Central memory CD8-positive, alpha-beta T cell (primary cell): ENCODE data around the gene NUP58.
"Not testable (repeated sequence)": the region's sequence is repeated elsewhere in the genome, so short reads cannot be mapped to it uniquely, and the experiment has no call there.

Experiments
- ATAC-seq: fragments of 150-1000 bp; cut with Tn5 transposase; replicated peaks from 2 replicates; pipeline ENCODE4 v1.10.0; 2022; ENCODE audit warnings: mild to moderate bottlenecking, moderate FRiP score, moderate number of reproducible peaks; ENCODE audit not compliant: poor library complexity, severe bottlenecking; ENCODE audit errors: extremely low read depth
- DNase-seq, 2 donors: peaks; one replicate each; pipeline ENCODE4 v3.0.0; 2021; ENCODE audit warnings: low spot score in 2 of 2
- H3K27ac Mint-ChIP-seq: one replicate; pipeline ENCODE4 v1.8.0; 2022; ENCODE audit warnings: low read depth, mild to moderate bottlenecking, moderate library complexity, mixed read lengths
- H3K27me3 Mint-ChIP-seq: one replicate; pipeline ENCODE4 v1.8.0; 2022; ENCODE audit warnings: mixed read lengths
- H3K36me3 Mint-ChIP-seq: one replicate; pipeline ENCODE4 v1.8.0; 2022; ENCODE audit warnings: mild to moderate bottlenecking, moderate library complexity, mixed read lengths; ENCODE audit not compliant: insufficient read depth
- H3K4me1 Mint-ChIP-seq: one replicate; pipeline ENCODE4 v1.8.0; 2022; ENCODE audit warnings: mixed read lengths
- H3K4me3 Mint-ChIP-seq: one replicate; pipeline ENCODE4 v1.8.0; 2022; ENCODE audit warnings: mild to moderate bottlenecking, moderate library complexity, mixed read lengths
- H3K9me3 Mint-ChIP-seq: one replicate; pipeline ENCODE4 v1.8.0; 2022; ENCODE audit warnings: mixed read lengths

The NUP58 gene

GRCh38 chr13:25286308-25286968 lies 15.0 kb upstream of the NUP58 start:
- Mint-ChIP-seq H3K36me3 (peaks cover 24% of the 10 kb centered on the region), H3K27me3 (peaks cover 28% of the 10 kb centered on the region)

DNA sequence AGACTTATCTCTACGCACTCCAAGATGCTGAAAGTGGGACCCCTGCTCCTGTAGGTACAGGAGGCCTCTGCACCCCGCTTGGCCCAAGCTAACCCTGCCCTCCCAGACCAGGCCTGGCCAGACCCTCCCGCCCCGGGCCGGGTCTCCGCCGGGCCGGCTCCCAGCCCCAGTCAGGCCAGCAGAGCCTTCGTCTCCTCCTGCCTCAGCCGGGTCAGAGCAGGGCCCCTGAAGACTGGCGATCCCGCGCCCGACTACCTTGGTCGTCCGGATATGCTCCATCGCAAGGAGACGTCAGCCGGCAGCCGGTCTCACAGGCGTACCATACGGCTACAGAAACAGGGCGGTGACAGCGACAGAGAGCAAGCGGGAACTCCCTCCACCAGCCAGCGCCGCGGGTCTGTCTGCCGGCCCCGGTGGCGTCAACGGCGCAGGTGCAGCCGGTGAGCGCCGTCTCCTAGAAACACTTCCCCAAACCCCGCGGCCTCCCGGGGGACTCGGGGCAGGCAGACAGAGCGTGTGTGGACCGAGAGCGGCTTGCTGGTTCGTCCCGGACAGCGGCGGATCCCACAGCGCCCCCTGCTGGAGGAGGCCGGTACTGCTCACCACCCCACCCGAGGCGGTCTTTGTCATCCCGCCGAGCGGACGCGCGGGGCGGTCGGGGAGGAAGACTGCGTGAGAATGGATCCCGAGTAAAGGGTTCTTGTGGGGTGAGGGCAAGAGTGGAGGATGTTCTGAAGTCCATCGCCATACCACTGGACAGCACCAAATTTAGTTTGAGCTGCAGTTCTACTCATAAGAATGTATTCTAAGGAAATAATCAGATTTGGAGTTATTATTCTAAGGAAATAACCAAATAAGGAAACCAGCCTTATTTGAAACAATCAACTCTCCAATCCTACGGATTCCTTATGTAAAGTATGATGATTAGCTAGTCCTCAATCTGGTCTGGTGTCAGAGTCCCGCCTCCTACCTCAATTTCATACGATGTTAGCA lies 14.2 kb upstream of the NUP58 start, which contains the start of gene MTMR6:
Gene MTMR6, minus strand, starts transcription at position 520 of the 993 bp plus-strand sequence. Its CDS starts 241 bp downstream, at position 279.
- Mint-ChIP-seq H3K4me3 (peak within 1 kb of the TSS; percentile 89), H3K4me1 (peaks cover 33% of the 10 kb centered on the region), H3K9me3 (no peaks in the 10 kb centered on the region), H3K36me3 (peaks cover 23% of the 10 kb centered on the region), H3K27ac (peak within 1 kb of the TSS; percentile 90), H3K27me3 (peaks cover 33% of the 10 kb centered on the region)
- ATAC-seq (peak; percentile 86), DNase-seq (peak; percentile 90 to 97)

More at GRCh38 chr13:25286308-25286968, 15.0 kb upstream of the NUP58 start:
- peak overlapping the region; percentile 90 for H3K27ac Mint-ChIP-seq
- no peaks in the 10 kb centered on the region for H3K9me3 Mint-ChIP-seq
- H3K4me1 Mint-ChIP-seq, result peaks cover 41% of the 10 kb centered on the region
- DNase-seq (peak; percentile 16 to 37), ATAC-seq (peak; percentile 57)
- H3K4me3 Mint-ChIP-seq, result peak overlapping the region; percentile 89

- Mint-ChIP-seq H3K27ac (no peak overlapping the region), H3K4me1 (peaks cover 18% of the 10 kb centered on the region), H3K27me3 (peaks cover 33% of the 10 kb centered on the region), H3K9me3 (no peaks in the 10 kb centered on the region), H3K36me3 (peaks cover 19% of the 10 kb centered on the region), H3K4me3 (no peak overlapping the region)
- ATAC-seq (no peak), DNase-seq (no peak)
Measured at GRCh38 chr13:25288966-25289365, 12.5 kb upstream of the NUP58 start.

DNA sequence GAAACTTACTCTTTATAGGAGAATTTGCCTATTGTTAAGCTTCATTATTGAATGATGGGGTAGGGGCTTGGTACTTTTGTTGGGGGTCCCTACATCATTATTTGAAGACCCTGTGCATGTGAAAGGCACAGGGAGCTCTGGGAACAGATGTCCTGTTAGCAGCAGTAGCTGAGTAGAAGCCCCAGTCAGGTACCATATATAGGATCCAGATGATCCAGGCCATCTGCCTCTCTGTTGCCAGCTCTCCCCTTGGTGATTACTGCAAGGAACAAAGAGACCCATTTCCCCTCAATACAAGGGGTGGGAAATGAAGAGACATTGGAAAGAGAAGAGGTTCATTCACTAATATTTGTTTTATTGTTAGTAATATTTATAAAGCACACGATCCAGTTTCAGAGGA lies 9.7 kb upstream of the NUP58 start:
- no peak for ATAC-seq
- Mint-ChIP-seq H3K9me3 (no peaks in the 10 kb centered on the region), H3K36me3 (peaks cover 11% of the 10 kb centered on the region), H3K27me3 (peaks cover 53% of the 10 kb centered on the region), H3K4me3 (no peak overlapping the region), H3K4me1 (peaks cover under 1% of the 10 kb centered on the region), H3K27ac (no peak overlapping the region)
- no peak for DNase-seq

GRCh38 chr13:25292301-25292700 lies 9.1 kb upstream of the NUP58 start:
- Mint-ChIP-seq H3K36me3 (peaks cover 7% of the 10 kb centered on the region), H3K4me3 (no peak overlapping the region), H3K27ac (no peak overlapping the region), H3K4me1 (no peaks in the 10 kb centered on the region), H3K27me3 (peaks cover 59% of the 10 kb centered on the region), H3K9me3 (no peaks in the 10 kb centered on the region)
- DNase-seq (no peak), ATAC-seq (no peak)

GRCh38 chr13:25295228-25295627 lies 6.2 kb upstream of the NUP58 start:
- DNase-seq (no peak), ATAC-seq (no peak)
- no peaks in the 10 kb centered on the region for H3K9me3 Mint-ChIP-seq
- H3K36me3 Mint-ChIP-seq, result no peaks in the 10 kb centered on the region
- H3K4me3 Mint-ChIP-seq, result no peak overlapping the region
- H3K4me1 Mint-ChIP-seq, result no peaks in the 10 kb centered on the region
- no peak overlapping the region for H3K27ac Mint-ChIP-seq
- H3K27me3 Mint-ChIP-seq, result peaks cover 57% of the 10 kb centered on the region

GRCh38 chr13:25295701-25296100 lies 5.7 kb upstream of the NUP58 start:
- no peak for ATAC-seq
- no peak for DNase-seq
- Mint-ChIP-seq H3K27ac (no peak overlapping the region), H3K9me3 (no peaks in the 10 kb centered on the region), H3K36me3 (no peaks in the 10 kb centered on the region), H3K4me3 (no peak overlapping the region), H3K27me3 (peaks cover 54% of the 10 kb centered on the region), H3K4me1 (no peaks in the 10 kb centered on the region)

DNA sequence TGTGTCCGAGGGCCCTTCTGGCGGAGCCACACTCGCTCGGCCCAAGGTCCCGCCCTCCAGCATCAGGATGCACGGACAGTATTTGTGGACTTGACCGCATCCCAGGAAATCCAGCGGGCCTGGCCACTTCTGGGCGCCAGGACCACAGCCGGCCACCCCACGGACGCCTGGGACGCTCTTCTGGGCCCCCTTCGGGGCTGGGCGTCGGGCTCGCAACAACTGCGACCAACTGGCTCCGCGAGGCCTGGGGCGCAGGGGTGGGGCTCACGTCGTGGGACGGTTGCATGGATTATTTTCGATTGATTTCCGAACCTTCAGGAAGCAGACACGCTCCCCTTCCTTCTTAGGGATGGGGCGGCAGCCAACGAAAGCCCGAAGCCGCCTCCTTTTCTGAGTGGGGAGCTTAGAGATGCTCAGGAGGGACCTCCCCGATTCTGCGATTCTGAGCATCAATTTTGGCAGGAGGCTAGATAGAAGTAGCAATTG lies 521 bp upstream of the NUP58 start:
- Mint-ChIP-seq H3K36me3 (peaks cover 7% of the 10 kb centered on the region), H3K4me3 (peak overlapping the region; percentile 88), H3K27me3 (peaks cover 29% of the 10 kb centered on the region), H3K9me3 (no peaks in the 10 kb centered on the region), H3K4me1 (peaks cover 35% of the 10 kb centered on the region), H3K27ac (peak overlapping the region; percentile 84)
- peak; percentile 5 for ATAC-seq
- DNase-seq, result peak in 1 of 2 donors; percentile 16

DNA sequence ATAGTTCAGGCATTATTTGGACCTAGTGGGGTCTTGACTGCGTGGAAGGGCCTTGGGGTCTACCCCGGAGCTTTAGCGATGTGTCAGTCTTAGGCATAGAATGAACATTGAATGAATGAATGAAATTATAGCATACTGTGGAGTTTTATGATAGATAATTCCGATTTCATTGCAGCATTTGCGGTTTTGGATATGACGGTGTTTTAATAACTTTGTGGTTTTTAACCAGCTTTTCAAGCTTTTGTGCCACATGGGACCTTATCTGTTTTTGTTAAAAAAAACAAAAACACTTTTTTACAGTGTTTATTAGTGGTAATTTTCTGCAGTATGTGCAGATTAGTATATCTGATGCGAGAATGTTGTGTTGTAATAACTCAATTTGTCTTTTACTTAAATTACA lies 696 bp downstream of the NUP58 start:
- H3K4me1 Mint-ChIP-seq, result peaks cover 35% of the 10 kb centered on the region
- DNase-seq, result no peak
- H3K36me3 Mint-ChIP-seq, result peaks cover 9% of the 10 kb centered on the region
- H3K27ac Mint-ChIP-seq, result peak overlapping the region; percentile 84
- peaks cover 17% of the 10 kb centered on the region for H3K27me3 Mint-ChIP-seq
- no peak for ATAC-seq
- H3K9me3 Mint-ChIP-seq, result no peaks in the 10 kb centered on the region
- peak overlapping the region; percentile 88 for H3K4me3 Mint-ChIP-seq

DNA sequence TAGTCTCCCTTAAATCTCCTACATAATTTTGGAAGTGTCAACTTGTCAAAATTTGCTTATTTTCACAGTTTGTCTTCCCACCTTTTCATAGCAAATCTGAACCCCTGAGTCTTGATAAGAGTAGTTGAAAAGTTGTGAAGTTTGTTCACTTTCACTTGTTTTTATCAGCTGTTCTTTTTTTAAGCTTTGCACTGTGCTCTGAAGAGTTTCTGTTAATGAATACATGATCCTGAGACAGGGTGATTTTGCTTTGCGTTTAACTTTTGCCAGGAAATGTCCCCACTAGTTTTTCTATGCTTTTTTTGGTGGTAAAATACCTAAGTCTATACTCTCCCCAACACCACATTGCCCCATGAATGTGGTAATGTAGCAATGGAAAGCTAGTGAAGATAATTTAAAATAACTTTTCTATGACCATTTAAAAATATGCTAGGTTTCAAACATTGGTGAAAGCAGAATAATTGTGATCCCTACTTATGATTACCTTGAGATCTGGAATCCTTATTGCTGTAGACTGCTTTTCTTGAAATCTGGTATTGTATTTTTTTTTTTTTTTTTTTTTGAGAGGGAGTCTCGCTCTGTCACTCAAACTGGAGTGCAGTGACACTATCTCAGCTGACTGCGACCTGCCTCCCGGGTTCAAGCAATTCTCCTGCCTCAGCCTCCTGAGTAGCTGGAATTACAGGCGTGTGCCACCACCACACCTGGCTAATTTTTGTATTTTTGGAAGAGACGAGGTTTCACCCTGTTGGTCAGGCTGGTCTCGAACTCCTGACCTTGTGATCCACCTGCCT lies 5.4 kb downstream of the NUP58 start:
- Mint-ChIP-seq H3K9me3 (no peaks in the 10 kb centered on the region), H3K27ac (peak overlapping the region; percentile 19), H3K27me3 (no peaks in the 10 kb centered on the region), H3K4me1 (peaks cover 44% of the 10 kb centered on the region), H3K36me3 (peaks cover 44% of the 10 kb centered on the region), H3K4me3 (no peak overlapping the region)
- no peak for ATAC-seq
- no peak for DNase-seq

DNA sequence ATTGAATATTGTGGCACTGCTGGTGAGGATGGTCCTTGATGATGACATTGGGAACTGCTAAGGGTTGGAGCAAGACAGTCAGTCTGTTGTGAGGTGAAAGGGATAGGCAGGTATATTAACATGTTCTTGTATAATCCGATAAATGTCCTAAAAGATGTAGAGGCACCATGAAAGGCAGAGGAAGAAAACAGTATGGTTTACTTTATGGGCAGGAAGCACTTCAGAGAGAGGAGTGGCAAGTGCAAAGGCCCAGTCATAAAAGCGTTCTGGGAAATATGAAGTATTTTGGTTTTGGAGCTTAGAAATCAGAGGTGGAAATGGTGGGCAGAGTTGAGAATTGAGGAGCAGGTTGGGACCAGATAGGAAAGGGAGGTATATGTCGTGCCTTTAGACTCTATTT lies 9.5 kb downstream of the NUP58 start:
- H3K4me1 Mint-ChIP-seq, result peaks cover 19% of the 10 kb centered on the region
- H3K36me3 Mint-ChIP-seq, result peaks cover 65% of the 10 kb centered on the region
- no peaks in the 10 kb centered on the region for H3K27me3 Mint-ChIP-seq
- ATAC-seq (no peak), DNase-seq (no peak)
- H3K9me3 Mint-ChIP-seq, result no peaks in the 10 kb centered on the region
- H3K4me3 Mint-ChIP-seq, result no peak overlapping the region
- H3K27ac Mint-ChIP-seq, result peak overlapping the region; percentile 16

GRCh38 chr13:25318946-25319345 lies 17.5 kb downstream of the NUP58 start:
- H3K9me3 Mint-ChIP-seq, DNase-seq, H3K27ac Mint-ChIP-seq, H3K27me3 Mint-ChIP-seq, H3K4me3 Mint-ChIP-seq, ATAC-seq: not testable (repeated sequence)
- H3K36me3 Mint-ChIP-seq, result peaks cover 43% of the 10 kb centered on the region
- peaks cover 12% of the 10 kb centered on the region for H3K4me1 Mint-ChIP-seq
